Left ventricle myocardium inferior (tissue), 1 donor: ENCODE results near the gene EXTL1. TPM values are rescaled to one million over a fixed set of nuclear protein-coding genes. Genes with fewer than 3 reads are reported as not detected.
"Not testable (repeated sequence)": the region's sequence is repeated elsewhere in the genome, so short reads cannot be mapped to it uniquely, and the experiment has no call there.

Experiments used
- DNase-seq: peaks from one replicate; pipeline ENCODE4 v3.0.0-alpha.2; 2020
- H3K27ac ChIP-seq: fragments of 200-600 bp; replicated peaks from 2 replicates; pipeline ENCODE4 v1.8.0; 2021
- H3K27me3 ChIP-seq: fragments of 200-600 bp; 2 replicates; pipeline ENCODE4 v1.8.0; 2021; ENCODE audit warnings: low read depth
- H3K36me3 ChIP-seq: fragments of 200-600 bp; 2 replicates; pipeline ENCODE4 v1.8.0; 2021
- H3K4me1 ChIP-seq: fragments of 200-600 bp; 2 replicates; pipeline ENCODE4 v1.8.0; 2021
- H3K4me3 ChIP-seq: fragments of 200-600 bp; 2 replicates; pipeline ENCODE4 v1.8.0; 2021; ENCODE audit warnings: mild to moderate bottlenecking, moderate library complexity
- H3K9me3 ChIP-seq: fragments of 200-600 bp; replicated peaks from 2 replicates; pipeline ENCODE4 v1.8.0; 2021
- intact Hi-C: fragments of 100-400 bp; cut with micrococcal nuclease; formaldehyde crosslinking; loops from one replicate; pipeline ENCODE4 v1.11.0; 2022
- total RNA-seq: library from RNA; stranded (reverse); fragmentation: NEBNext Ultra II Directional; extraction: Animal tissue kit (Norgen Biotek cat#: 25700); gene quantifications from one replicate; pipeline ENCODE4 v1.2.1, GENCODE V29; 2021
- TF ChIP-seq, protein P1 (sequence below): fragments of 200-600 bp; IDR thresholded peaks from 2 replicates; pipeline ENCODE4 v1.8.0; 2021; ENCODE audit warnings: antibody characterized with exemption, mild to moderate bottlenecking, borderline replicate concordance
- donor health status: DM: no; HTN: yes; CAD: no; lungs with severe emphysema.

EXTL1 gene
- total RNA-seq, 1 donor from 2014 or later, result 11.3 TPM

DNA sequence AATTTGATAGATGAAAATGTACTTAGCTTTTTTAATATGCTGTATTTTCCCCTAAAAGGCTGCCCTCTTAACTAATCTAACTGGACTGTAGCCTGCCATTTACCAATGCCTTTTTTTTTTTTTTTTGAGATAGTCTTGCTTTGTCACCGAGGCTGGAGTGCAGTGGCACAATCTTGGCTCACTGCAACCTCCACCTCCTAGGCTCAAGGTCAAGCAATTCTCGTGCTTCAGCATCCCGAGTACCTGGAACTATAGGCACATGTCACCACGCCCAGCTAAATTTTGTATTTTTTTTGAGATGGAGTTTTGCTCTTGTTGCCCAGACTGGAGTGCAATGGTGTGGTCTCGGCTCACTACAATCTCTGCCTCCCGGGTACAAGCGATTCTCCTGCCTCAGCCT is 42.4 kb upstream of the EXTL1 start:
- TF ChIP-seq, protein P1, sequence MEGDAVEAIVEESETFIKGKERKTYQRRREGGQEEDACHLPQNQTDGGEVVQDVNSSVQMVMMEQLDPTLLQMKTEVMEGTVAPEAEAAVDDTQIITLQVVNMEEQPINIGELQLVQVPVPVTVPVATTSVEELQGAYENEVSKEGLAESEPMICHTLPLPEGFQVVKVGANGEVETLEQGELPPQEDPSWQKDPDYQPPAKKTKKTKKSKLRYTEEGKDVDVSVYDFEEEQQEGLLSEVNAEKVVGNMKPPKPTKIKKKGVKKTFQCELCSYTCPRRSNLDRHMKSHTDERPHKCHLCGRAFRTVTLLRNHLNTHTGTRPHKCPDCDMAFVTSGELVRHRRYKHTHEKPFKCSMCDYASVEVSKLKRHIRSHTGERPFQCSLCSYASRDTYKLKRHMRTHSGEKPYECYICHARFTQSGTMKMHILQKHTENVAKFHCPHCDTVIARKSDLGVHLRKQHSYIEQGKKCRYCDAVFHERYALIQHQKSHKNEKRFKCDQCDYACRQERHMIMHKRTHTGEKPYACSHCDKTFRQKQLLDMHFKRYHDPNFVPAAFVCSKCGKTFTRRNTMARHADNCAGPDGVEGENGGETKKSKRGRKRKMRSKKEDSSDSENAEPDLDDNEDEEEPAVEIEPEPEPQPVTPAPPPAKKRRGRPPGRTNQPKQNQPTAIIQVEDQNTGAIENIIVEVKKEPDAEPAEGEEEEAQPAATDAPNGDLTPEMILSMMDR, result no peak

DNA sequence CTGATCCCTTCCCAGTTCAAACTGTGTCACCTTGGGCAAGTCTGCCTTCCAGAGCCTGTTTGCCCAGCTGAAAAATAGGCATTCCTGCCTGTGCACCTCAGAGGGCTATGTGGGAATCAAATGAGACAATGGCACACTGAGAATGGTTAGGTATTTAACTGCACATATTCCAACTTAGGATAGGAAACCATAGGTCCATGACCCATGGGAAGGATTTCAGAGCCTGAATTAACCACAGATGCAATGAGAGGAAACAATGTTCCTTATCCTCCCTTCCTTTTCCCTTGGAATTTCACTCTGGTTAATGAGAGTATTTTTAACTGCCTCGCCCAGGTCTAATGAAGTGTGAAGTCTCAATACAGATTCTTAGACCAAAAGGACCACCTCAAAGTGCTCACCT is 36.4 kb upstream of the EXTL1 start:
- Histone ChIP-seq H3K27me3 (no peaks in the 10 kb centered on the region), H3K27ac (no peak overlapping the region), H3K4me3 (no peak overlapping the region), H3K9me3 (no peaks in the 10 kb centered on the region), H3K4me1 (peaks cover 28% of the 10 kb centered on the region), H3K36me3 (peaks cover 81% of the 10 kb centered on the region)
- intact Hi-C loops, result no loop called here
- no peak for DNase-seq
- TF ChIP-seq, protein P1, result no peak

More for the DNA sequence above, 42.4 kb upstream of the EXTL1 start:
- Histone ChIP-seq H3K4me3 (no peak overlapping the region), H3K9me3 (no peaks in the 10 kb centered on the region), H3K4me1 (no peaks in the 10 kb centered on the region), H3K36me3 (peaks cover 90% of the 10 kb centered on the region), H3K27ac (no peak overlapping the region), H3K27me3 (no peaks in the 10 kb centered on the region)
- intact Hi-C loops, result no loop called here
- DNase-seq, result no peak

DNA sequence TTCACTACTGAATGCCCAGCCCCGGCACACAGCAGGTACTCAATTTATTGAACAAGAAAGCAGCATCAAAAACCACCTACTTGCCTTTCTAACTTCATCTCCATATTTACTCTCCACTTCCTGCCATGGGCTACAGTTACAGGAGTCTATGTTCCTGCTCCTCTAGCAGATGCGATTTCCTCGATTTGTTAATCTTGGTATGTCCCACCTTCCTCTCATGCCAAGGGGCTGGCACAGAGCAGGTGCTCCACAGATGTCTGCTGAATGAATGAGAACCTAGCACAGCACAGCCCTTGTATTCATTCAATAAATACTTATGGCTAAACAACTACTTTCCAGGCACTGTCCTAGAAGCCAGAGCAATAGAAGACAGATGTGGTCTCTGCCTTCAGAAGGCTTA is 35.9 kb upstream of the EXTL1 start:
- Histone ChIP-seq H3K36me3 (peaks cover 77% of the 10 kb centered on the region), H3K27ac (no peak overlapping the region), H3K9me3 (no peaks in the 10 kb centered on the region), H3K4me1 (peaks cover 33% of the 10 kb centered on the region), H3K27me3 (no peaks in the 10 kb centered on the region), H3K4me3 (no peak overlapping the region)
- TF ChIP-seq, protein P1, result no peak
- DNase-seq, result no peak
- intact Hi-C loops, result no loop called here

DNA sequence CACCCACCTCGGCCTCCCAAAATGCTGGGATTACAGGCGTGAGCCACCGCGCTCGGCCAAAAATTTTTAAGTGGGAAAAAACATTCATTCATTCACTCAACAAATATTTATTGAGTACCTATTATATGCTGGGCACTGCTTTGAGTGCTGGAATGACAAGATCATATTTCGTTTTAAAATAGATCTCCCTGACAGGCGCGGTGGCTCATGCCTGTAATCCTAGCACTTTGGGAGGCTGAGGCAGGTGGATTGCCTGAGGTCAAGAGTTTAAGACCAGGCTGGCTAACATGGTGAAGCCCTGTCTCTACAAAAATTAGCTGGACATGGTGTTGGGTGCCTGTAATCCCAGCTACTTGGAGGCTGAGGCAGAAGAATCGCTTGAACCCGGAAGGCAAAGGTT is 34.8 kb upstream of the EXTL1 start:
- H3K27me3 ChIP-seq, H3K4me3 ChIP-seq, DNase-seq, intact Hi-C loops, H3K27ac ChIP-seq, H3K9me3 ChIP-seq: not testable (repeated sequence)
- Histone ChIP-seq H3K4me1 (peaks cover 38% of the 10 kb centered on the region), H3K36me3 (peaks cover 67% of the 10 kb centered on the region)

DNA sequence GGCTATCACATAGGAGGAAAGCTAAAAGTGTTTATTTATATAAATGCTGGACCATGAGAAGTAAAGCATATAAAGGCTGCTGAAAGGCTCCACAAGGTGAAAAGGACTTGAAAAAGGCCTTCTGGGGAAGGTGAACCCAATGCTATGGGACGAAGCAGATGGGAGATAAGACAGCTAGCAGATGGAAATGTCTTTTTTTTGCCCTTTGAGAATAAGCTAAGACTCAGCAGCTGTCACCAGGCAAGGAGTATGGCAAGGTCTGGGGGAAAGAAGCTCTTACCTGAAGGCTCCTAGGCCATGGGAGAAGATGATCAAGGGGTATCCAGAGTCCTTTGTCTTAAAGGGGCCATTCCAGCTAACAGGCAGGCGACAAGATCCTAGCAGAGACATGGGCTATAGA is 33.6 kb upstream of the EXTL1 start:
- H3K27ac ChIP-seq, result no peak overlapping the region
- H3K27me3 ChIP-seq, result no peaks in the 10 kb centered on the region
- intact Hi-C loops, result no loop called here

DNA sequence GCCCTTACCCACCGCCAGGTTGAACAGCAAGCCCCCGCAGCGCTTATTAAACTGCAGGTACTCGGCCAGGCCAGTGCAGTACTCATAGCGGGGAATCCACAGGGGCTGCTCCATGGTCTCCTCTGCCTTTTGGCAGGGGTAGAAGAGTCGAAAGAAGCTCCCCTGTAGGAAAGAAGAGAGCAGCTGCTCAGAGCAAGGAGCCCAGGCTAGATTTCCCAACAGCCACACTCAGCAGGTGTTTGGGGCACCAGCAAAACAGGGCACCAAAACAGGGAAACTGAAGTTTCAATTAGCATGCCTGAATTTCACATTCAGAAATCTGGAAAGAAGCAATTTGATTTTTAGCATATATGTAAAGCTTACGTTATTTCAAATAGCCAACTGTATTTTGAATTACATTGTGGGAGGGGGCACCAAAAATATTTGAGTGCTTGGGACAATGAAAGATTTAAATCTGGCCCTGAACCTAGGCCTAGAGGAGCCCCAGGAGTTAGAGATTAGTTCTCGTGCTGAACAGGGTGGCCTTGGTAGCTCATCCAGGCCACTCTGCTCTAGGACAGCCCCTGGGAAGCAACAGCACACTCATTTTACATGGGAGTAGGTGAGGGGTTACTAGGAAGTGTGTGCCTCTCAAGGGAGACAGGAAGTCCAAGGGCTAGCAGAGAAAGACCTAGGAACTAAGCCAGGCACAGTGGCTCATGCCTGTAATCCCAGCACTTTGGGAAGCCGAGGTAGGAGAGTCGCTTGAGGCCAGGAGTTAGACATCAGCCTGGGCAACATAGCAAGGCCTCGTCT is 31.9 kb upstream of the EXTL1 start:
- H3K4me1 ChIP-seq, result peaks cover 38% of the 10 kb centered on the region
- no peaks in the 10 kb centered on the region for H3K9me3 ChIP-seq
- intact Hi-C loops, result no loop called here
- no peak overlapping the region for H3K4me3 ChIP-seq
- TF ChIP-seq, protein P1, result no peak
- DNase-seq, result no peak
- H3K27me3 ChIP-seq, result no peaks in the 10 kb centered on the region
- peaks cover 38% of the 10 kb centered on the region for H3K36me3 ChIP-seq
- H3K27ac ChIP-seq, result peak overlapping the region; percentile 9

More for the DNA sequence above, 33.6 kb upstream of the EXTL1 start:
- peaks cover 55% of the 10 kb centered on the region for H3K36me3 ChIP-seq
- peaks cover 38% of the 10 kb centered on the region for H3K4me1 ChIP-seq
- TF ChIP-seq, protein P1, result no peak
- DNase-seq, result no peak
- H3K4me3 ChIP-seq, result no peak overlapping the region
- H3K9me3 ChIP-seq, result no peaks in the 10 kb centered on the region
